Activated CD8-positive, alpha-beta T cell treated with anti-CD3 and anti-CD28 coated beads, Interleukin-2, amount 10 ng/mL, durations not matched to agents 7 days and 5 days (primary cell): ENCODE data around the gene PLPP4. TPM values are rescaled to one million over a fixed set of nuclear protein-coding genes. Genes with fewer than 3 reads are reported as not detected.

ENCODE experiments used
- ATAC-seq: fragments of 150-1000 bp; cut with Tn5 transposase; one replicate; pipeline ENCODE4 v1.10.0; 2021; ENCODE audit warnings: moderate library complexity
- CTCF ChIA-PET: fragments of 350-600 bp; sonication (Branson Sonifier 250); formaldehyde crosslinking; loops from one replicate; lab custom pipeline; 2021; ENCODE audit warnings: antibody characterized with exemption; lab: Charles Lee
- POLR2A ChIA-PET: fragments of 350-600 bp; sonication (Branson Sonifier 250); formaldehyde crosslinking; loops from one replicate; lab custom pipeline; 2021; ENCODE audit warnings: antibody characterized with exemption; lab: Charles Lee
- DNase-seq: peaks from one replicate; pipeline ENCODE4 v3.0.0-alpha.2; 2020
- H3K27ac Mint-ChIP-seq: one replicate; pipeline ENCODE4 v1.8.0; 2021; ENCODE audit warnings: mild to moderate bottlenecking, mixed read lengths
- H3K27me3 Mint-ChIP-seq: one replicate; pipeline ENCODE4 v1.8.0; 2021; ENCODE audit warnings: low read depth, mixed read lengths
- H3K36me3 Mint-ChIP-seq: one replicate; pipeline ENCODE4 v1.8.0; 2021; ENCODE audit warnings: low read depth, mixed read lengths
- H3K4me1 Mint-ChIP-seq: one replicate; pipeline ENCODE4 v1.8.0; 2021; ENCODE audit warnings: low read depth, mixed read lengths
- H3K4me3 Mint-ChIP-seq: one replicate; pipeline ENCODE4 v1.8.0; 2021; ENCODE audit warnings: mild to moderate bottlenecking, mixed read lengths
- H3K9me3 Mint-ChIP-seq: one replicate; pipeline ENCODE4 v1.8.0; 2022; ENCODE audit warnings: mixed read lengths; ENCODE audit not compliant: insufficient read depth
- total RNA-seq, 2 experiments: library from RNA; stranded (reverse); gene quantifications; one replicate each; pipeline ENCODE4 v1.2.3, GENCODE V29; 2021

The PLPP4 gene
- total RNA-seq, 2 experiments from 2014 or later: not detected

DNA sequence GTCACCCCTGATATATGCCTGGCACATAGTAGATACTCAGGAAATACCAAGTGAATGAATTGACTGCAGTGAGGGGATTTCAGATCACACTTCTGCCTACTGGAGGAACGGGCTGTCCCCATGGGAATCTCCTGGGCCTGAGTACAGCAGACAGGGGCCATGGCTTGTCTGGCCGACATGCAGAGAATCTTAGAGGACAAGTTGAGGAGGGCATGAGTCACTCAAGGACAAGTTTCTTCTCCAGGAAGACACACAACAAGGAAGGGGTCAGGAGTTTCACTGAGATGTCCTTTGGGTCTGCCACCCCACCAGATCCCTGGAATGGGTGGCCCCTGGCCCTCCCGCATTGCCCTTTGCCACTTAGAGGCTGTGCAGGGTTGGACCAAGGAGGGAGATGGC is 20.7 kb downstream of the PLPP4 start:
- DNase-seq: peak; percentile 14
- CTCF ChIA-PET: no interaction called here
- Mint-ChIP-seq H3K27me3 (peaks cover 2% of the 10 kb centered on the region), H3K9me3 (no peaks in the 10 kb centered on the region), H3K4me1 (no peaks in the 10 kb centered on the region), H3K36me3 (no peaks in the 10 kb centered on the region), H3K4me3 (no peak overlapping the region), H3K27ac (no peak overlapping the region)
- no peak for ATAC-seq
- POLR2A ChIA-PET: no interaction called here

DNA sequence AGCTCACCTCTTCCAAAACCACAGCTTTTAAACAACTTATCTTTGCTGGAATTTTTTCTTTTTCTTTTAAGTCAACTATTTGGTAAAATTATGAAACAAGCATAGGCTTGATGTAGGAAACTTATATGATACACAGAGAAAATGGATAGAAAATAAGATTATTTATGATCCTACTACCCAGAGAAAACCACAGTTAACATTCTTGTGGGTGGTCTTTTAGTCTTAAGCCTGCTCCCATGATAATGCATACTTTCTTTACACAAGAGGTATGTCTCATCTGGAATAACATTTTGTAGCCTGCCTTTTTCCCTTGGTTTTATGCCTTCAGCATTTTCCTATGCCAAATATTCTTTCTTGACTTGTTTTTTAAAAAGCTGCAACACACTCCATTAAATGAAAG is 21.4 kb downstream of the PLPP4 start:
- Mint-ChIP-seq H3K27ac (no peak overlapping the region), H3K4me3 (no peak overlapping the region), H3K9me3 (no peaks in the 10 kb centered on the region), H3K27me3 (no peaks in the 10 kb centered on the region), H3K4me1 (no peaks in the 10 kb centered on the region), H3K36me3 (no peaks in the 10 kb centered on the region)
- no peak for ATAC-seq
- DNase-seq: no peak
- ChIA-PET CTCF (no interaction called here), POLR2A (no interaction called here)

DNA sequence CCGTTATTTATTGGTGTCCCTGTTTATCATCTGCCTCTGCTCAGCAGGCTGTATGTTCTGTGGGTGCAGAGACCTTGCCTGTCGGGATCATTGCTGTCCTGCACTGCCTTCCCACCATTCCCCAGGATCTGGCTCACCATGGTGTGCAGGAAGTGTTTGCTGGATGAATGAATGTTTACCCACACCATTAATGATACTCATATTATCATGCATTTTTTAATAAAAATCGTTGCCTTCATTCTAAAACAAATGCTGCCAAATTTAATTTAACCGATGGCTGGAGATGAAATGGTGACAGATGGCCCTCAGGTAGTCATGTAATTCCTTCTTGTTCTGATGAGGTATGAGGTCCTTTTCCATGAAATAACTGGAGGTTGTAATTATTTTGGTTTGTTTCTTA is 22.5 kb downstream of the PLPP4 start:
- Mint-ChIP-seq H3K36me3 (no peaks in the 10 kb centered on the region), H3K4me3 (no peak overlapping the region), H3K27me3 (no peaks in the 10 kb centered on the region), H3K27ac (no peak overlapping the region), H3K9me3 (no peaks in the 10 kb centered on the region), H3K4me1 (no peaks in the 10 kb centered on the region)
- ChIA-PET CTCF (no interaction called here), POLR2A (no interaction called here)
- DNase-seq (no peak), ATAC-seq (no peak)

DNA sequence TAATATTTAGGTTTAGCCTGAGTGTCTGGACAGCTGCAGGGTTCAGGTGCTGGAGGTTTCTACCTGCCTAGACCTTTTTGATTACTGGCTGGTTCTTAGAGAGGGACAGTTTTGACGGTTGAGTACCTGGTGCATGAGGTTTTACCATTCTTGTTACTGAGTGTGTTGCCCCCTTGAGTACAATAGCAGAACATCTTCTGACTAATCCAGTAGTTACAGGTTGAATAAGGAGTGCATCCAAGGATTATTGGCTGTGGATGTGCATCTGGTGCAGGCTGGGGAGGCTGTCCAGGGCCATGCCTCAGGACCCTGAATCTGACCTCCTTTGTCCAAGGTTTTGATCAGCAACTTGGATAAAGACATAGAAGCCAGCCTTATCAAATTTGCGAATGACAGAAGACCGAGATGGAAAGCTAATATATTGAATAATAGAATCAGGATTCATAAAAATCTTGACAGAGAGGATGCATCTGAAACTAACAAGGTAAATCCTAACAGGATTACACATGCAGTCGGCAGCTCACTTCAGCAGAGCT is 23.1 kb downstream of the PLPP4 start:
- H3K27me3 Mint-ChIP-seq: no peaks in the 10 kb centered on the region
- ChIA-PET POLR2A (no interaction called here), CTCF (no interaction called here)
- no peaks in the 10 kb centered on the region for H3K36me3 Mint-ChIP-seq
- no peaks in the 10 kb centered on the region for H3K4me1 Mint-ChIP-seq
- DNase-seq: peak; percentile 9
- ATAC-seq: no peak
- no peak overlapping the region for H3K4me3 Mint-ChIP-seq
- no peaks in the 10 kb centered on the region for H3K9me3 Mint-ChIP-seq
- H3K27ac Mint-ChIP-seq: no peak overlapping the region

DNA sequence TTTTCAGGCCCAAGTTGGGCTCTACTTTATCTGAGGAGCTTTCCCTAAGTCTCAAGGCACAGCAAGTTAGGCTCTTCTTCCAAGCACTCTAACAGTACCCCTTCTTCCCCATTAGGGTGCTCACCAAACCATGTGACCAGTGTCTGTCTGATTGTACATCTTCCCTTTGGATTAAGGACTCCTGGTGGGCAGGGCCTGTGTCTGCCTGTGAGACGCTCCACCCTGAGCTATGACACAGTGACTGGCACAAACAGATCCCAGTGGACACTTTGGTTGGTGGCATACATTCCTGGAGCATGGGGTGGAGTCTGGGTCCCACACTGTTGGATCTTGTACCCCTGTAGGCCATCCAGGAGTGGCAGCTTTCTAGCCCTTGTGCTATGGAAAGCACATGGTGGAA is 23.8 kb downstream of the PLPP4 start:
- DNase-seq: peak; percentile 2
- Mint-ChIP-seq H3K4me1 (no peaks in the 10 kb centered on the region), H3K9me3 (no peaks in the 10 kb centered on the region), H3K27ac (no peak overlapping the region), H3K4me3 (no peak overlapping the region), H3K27me3 (no peaks in the 10 kb centered on the region), H3K36me3 (no peaks in the 10 kb centered on the region)
- ChIA-PET CTCF (no interaction called here), POLR2A (no interaction called here)
- ATAC-seq: no peak

DNA sequence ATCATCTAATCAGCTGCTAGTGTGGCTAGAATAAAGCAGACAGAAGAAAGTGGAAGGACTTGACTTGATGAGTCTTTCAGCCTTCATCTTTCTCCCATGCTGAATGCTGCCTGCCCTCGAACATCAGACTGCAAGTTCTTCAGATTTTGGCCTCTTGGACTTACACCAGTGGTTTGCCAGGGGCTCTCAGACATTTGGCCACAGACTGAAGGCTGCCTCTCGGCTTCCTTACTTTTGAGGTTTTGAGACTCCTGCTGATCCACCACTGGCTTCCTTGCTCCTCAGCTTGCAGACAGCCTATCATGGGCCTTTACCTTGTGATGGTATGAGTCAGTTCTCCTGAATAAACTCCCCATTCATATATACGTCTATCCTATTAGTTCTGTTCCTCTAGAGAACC is 26.0 kb downstream of the PLPP4 start:
- ChIA-PET CTCF (no interaction called here), POLR2A (no interaction called here)
- Mint-ChIP-seq H3K36me3 (no peaks in the 10 kb centered on the region), H3K4me1 (no peaks in the 10 kb centered on the region), H3K9me3 (no peaks in the 10 kb centered on the region), H3K27ac (no peak overlapping the region), H3K27me3 (no peaks in the 10 kb centered on the region), H3K4me3 (no peak overlapping the region)
- no peak for ATAC-seq
- DNase-seq: no peak

DNA sequence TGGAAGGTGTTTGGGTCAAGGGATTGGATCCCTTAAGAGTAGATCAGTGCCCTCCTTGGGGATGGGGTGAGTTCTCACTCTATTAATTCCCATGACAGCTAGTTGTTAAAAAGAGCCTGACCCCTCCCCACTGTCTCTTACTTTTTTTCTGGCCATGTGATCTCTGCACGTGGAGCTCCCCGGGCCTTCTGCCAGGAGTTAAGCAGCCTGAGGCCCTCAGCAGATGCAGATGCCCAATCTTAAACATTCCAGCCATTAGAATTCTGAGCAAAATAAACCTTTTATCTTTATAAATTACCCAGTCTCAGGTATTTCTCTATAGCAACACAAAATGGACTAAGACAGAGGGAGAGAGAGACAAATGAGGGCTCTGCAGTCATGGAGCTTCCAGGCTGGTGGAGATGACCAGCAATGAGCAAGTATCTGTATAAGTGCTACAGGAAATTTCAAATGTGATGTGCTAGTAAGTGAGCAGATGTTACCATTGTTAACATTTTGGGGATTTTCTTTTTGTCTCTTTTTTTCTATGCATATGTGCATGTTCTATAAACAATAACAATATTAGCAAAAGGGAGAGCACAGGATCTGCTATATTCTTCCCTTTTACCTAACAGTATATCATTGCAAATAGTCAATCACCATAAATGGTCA is 26.7 kb downstream of the PLPP4 start:
- ATAC-seq (no peak), DNase-seq (no peak)
- H3K4me1 Mint-ChIP-seq: no peaks in the 10 kb centered on the region
- CTCF ChIA-PET: no interaction called here
- H3K4me3 Mint-ChIP-seq: no peak overlapping the region
- H3K27ac Mint-ChIP-seq: no peak overlapping the region
- POLR2A ChIA-PET: no interaction called here
- no peaks in the 10 kb centered on the region for H3K36me3 Mint-ChIP-seq
- H3K27me3 Mint-ChIP-seq: no peaks in the 10 kb centered on the region
- H3K9me3 Mint-ChIP-seq: no peaks in the 10 kb centered on the region

DNA sequence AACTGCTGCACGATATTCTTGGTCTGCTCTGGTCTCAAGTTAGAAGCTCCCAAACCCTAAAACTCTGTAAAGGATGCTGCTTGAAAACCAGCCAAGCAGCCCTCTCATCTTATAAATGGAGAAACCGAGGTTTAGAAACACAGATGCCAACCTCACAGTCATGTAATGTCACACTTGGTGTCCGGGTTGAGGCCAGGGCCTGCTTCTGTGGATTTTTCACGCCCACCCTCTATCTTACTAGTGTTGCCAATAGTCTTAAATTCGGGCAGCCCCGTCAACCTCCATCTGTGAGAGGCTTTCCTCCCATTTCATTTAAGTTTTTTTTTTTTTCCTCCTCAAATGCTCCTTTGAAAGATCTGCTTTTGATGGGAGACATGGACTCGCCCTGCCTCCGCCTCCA is 28.9 kb downstream of the PLPP4 start:
- H3K27me3 Mint-ChIP-seq: no peaks in the 10 kb centered on the region
- H3K27ac Mint-ChIP-seq: no peak overlapping the region
- no peaks in the 10 kb centered on the region for H3K36me3 Mint-ChIP-seq
- ChIA-PET POLR2A (no interaction called here), CTCF (no interaction called here)
- no peaks in the 10 kb centered on the region for H3K4me1 Mint-ChIP-seq
- ATAC-seq: no peak
- DNase-seq: no peak
- H3K4me3 Mint-ChIP-seq: no peak overlapping the region
- H3K9me3 Mint-ChIP-seq: no peaks in the 10 kb centered on the region

DNA sequence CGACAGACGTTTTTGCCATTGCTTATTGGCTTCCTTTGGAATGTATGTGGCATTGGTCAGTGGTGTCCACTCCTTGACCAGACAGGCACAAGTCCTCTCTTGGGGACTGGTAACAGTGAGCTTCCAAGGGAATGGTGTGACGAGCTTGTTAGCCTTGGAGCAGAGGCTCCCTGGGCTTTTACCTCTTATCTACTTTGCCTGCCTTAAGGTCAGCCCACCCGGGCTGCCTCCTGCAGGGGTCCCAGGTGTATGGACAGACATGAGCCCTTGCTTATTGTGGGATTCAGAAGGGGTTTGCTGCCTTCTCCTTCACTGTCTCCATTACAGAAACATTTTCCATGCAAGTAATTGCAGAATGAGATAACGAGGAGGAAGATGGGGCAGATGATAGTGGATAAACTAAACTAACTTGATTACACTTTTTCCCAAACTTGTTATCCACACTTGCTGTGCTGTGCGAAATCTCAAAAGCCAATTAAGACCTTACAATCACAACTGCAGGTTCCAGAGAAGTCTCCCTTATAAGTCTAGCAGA is 29.7 kb downstream of the PLPP4 start:
- Mint-ChIP-seq H3K27ac (no peak overlapping the region), H3K4me3 (no peak overlapping the region), H3K4me1 (no peaks in the 10 kb centered on the region), H3K27me3 (no peaks in the 10 kb centered on the region), H3K36me3 (no peaks in the 10 kb centered on the region), H3K9me3 (no peaks in the 10 kb centered on the region)
- ChIA-PET POLR2A (no interaction called here), CTCF (no interaction called here)
- no peak for DNase-seq
- ATAC-seq: no peak

DNA sequence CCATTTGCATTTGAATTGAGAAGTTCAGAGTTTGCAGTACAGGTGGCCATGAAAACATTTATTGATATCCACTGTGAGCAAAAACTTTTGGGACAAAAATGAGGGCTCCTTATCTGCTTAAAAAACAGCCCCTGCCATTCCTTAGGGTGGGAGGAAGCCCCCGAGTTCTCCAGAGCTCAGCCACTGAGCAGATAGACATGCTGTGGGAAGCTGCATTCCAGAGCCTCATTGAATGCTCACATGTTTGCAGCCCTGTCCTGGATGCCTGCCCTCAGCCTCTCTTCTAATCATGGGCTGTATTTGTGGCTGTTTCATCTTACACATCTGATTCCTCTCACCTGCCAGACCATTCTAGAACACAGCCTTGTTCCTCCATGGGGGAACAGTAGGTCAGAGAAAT is 33.3 kb downstream of the PLPP4 start:
- CTCF ChIA-PET: no interaction called here
- DNase-seq (no peak), ATAC-seq (no peak)
- H3K36me3 Mint-ChIP-seq: no peaks in the 10 kb centered on the region
- no peak overlapping the region for H3K27ac Mint-ChIP-seq
- no peaks in the 10 kb centered on the region for H3K9me3 Mint-ChIP-seq
- H3K4me1 Mint-ChIP-seq: no peaks in the 10 kb centered on the region
- no peak overlapping the region for H3K4me3 Mint-ChIP-seq
- POLR2A ChIA-PET: no interaction called here
- no peaks in the 10 kb centered on the region for H3K27me3 Mint-ChIP-seq

DNA sequence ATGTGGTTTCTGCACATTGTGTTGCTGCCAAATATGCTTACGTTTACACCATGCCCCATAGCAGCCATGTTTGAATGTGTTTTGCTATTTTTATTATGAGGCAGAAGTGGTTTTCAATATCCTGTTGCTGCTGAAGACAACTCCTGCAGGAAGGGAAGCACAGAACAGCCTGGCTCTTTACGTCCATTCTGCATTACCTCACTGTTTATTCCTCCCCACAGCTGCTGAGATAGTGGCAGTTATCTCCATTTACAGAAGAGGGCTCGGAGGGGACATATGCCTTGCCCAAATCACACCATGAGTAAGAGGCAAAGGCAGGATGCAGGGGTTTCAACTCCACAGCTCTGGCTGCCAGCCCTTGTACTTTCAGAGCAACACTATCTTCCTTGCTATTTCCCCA is 35.3 kb downstream of the PLPP4 start:
- Mint-ChIP-seq H3K27ac (no peak overlapping the region), H3K27me3 (no peaks in the 10 kb centered on the region), H3K4me1 (no peaks in the 10 kb centered on the region), H3K9me3 (no peaks in the 10 kb centered on the region), H3K36me3 (no peaks in the 10 kb centered on the region), H3K4me3 (no peak overlapping the region)
- DNase-seq: no peak
- no peak for ATAC-seq
- POLR2A ChIA-PET: no interaction called here
- CTCF ChIA-PET: interaction anchor here (0.5 kb wide), 1 partner anchor 156 kb away, joined by 3 read pairs; no protein-coding TSS in a partner anchor

DNA sequence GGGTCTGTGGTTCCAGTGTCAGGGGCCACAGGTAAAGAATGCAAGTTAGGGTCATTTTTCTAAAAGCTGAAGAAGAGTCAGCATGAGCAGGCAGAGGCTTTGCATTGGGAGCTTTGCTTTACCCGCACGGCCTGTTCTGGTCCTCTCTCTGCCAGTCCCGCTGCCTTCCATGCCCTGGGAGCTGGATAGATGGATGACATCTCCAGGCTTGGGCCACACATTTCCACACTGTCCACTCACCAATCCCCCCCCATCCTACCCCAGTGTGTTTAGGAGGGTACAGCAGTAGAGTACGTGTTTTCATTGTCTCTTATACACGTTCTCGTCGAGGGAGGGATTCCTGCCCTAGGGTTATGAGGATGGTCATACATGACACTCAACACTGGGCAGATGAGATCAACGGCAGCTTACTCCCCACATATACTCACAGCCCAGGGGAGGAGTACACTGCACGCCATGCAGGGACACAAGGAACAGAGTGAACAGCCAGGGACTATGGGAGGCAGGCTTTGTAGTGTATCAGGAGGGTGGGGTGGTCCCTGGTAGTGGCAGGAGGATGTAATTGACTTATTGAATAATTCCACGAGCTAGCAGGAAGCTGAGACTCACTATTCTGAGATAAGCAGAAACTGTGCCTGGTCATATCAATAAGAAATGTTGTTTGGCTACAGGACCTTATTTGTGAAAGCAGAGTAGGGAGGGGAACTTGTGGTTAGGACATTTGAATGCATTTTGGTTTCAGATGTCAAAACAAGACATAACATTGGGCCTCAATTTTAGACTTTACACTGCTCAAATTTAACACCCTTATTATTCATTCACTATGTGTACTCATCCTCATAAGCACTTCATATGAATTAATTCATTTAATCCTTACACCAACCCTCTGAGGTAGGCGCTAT is 36.6 kb downstream of the PLPP4 start:
- ChIA-PET POLR2A (no interaction called here), CTCF (no interaction called here)
- H3K4me1 Mint-ChIP-seq: no peaks in the 10 kb centered on the region
- H3K27me3 Mint-ChIP-seq: no peaks in the 10 kb centered on the region
- no peak for DNase-seq
- no peak for ATAC-seq
- no peak overlapping the region for H3K27ac Mint-ChIP-seq
- H3K36me3 Mint-ChIP-seq: no peaks in the 10 kb centered on the region
- H3K4me3 Mint-ChIP-seq: no peak overlapping the region
- no peaks in the 10 kb centered on the region for H3K9me3 Mint-ChIP-seq
